Raji (cell line): ENCODE measurements around the gene SELENOO.

Source experiments
- POLR2A ChIP-seq: IDR thresholded peaks from 2 replicates; pipeline ENCODE4 v1.6.1; 2011; ENCODE audit warnings: low read depth, low read length, control low read depth; ENCODE audit not compliant: insufficient read depth

SELENOO gene

DNA sequence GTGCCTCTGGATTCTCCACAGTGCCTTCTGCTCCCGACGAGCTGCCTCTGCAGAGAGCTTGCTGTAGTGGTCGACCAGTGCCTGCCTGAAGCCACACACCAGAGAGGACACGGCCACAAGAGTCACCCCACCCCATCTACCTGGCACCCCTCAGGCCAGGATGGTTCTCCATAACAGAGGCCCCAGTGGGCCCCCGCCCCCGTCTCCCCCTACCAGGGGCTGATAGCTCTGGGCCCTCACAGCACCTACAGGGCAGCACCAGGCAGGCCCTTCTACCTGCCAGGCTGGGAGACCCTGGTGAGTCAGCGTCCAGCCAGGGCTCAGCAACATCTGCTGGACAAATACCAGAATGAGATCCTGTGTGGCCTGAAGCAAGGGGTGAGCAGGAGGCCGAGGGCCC is 21.7 kb downstream of the SELENOO start:
- TF ChIP-seq POLR2A: no peak

DNA sequence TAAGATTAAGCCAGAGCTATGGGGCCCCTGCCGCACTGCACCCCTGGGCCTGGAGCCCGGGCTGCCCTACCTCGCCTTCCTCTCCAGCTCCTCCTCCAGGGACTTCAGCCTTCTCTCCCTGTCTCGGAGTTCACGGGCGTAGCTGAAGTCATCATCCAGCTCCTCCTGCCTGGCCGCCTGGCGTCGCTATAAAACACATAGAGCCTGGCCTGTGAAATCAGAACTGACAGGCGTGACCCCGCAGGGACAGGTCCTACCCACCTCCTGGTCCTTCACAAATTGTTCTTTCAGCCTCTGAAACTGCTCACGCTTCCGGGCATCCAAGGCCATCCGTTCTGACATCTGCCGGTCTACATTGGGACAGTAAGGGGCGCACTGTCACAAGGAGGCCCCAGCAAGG is 23.3 kb downstream of the SELENOO start:
- TF ChIP-seq POLR2A: no peak

DNA sequence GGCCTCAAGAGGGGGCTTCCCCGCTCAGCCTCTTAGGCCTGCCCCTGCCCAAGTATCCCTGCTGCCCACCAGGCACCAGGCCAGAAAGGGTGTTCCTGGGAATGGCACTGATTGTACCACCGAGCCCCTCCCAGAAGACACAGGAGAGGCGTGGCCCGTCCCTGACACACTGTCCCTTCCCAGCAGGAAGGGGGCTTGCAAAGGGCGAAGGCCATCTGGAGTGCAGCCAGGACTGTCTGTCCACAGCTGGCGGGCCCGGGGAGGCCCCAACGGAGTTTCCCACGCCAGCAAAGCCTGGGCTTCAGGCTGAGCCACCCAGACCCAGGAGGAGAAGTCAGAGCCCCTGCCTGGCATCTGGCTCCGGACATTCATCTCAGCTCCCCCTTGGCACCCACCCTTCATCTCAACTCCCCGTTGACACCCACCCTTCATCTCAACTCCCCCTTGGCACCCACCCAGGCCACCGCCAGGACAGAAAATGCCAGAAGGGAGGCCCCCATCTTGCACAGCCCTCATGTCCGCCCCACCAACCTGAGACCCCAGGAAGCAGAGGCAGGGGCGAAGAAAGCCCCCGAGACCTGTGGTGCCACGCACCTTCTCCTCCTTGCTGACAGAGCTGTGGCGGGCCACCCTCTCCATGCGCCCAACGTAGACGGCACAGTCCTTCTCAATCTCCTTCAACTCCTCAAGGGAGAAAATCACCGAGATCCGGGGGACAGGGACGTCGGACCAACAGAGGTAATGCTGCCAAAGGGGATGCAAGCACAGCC is 24.6 kb downstream of the SELENOO start:
- TF ChIP-seq POLR2A: no peak

DNA sequence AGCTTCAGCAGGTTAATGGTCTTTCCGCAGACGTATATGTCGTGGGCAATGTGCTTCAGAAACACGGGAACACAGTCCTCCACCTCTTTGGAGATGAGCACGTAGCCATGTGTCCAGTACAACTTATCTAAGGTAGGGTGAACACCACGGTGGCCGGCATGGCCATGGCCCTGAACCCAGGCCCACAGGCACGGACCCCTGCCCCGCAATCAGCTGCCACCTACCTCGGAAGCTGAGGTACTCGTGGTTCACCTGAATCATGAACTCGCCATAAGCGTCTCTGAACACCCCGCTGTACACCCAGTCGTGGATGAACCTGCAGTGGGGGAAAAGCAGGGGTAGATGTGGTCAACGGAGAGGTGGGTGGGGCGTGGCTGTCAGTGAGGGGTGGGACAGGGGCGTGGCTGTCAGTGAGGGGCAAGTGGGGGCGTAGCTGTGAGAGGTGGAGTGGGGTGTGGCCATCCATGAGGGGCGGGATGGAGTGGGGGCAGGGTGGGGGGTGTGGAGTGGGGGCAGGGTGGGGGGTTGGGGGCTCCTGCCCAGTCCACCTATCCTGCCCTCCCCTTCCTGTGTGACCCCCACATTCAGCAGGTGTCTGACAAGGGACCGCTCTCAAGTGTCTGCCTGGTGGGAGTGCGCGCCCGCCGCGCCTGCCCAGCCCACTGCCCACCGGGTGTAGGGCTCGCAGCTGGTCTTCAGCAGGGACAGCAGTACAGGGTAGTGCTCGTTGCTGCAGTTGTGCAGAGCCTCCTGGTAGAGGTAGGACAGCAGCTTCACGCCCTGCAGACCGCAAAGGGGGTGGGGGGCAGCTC is 25.5 kb downstream of the SELENOO start:
- no peak for TF ChIP-seq POLR2A

DNA sequence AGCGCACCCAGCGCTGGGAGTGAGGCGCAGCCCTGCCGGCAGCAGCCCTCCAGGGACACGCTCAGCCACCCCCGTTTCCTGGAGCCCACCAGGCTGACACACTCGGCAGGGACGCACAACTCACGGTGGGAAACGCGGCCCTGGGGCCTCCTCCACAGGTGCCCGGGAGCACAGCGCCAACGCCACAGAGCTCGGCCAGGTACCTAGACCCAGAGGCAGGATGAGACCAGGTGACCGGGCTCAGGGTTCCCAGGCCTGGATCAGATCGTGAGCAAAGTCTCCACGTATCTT is 26.0 kb downstream of the SELENOO start:
- no peak for TF ChIP-seq POLR2A

- no peak for TF ChIP-seq POLR2A
Observed at GRCh38 chr22:50227579-50228215, 26.9 kb downstream of the SELENOO start.

- TF ChIP-seq POLR2A: no peak
Observed at GRCh38 chr22:50228366-50228765, 27.6 kb downstream of the SELENOO start.

GRCh38 chr22:50229370-50229769 is 28.6 kb downstream of the SELENOO start:
- TF ChIP-seq POLR2A: no peak

- no peak for TF ChIP-seq POLR2A
Observed at GRCh38 chr22:50232481-50233151, 31.8 kb downstream of the SELENOO start.

GRCh38 chr22:50233223-50233622 is 32.4 kb downstream of the SELENOO start:
- no peak for TF ChIP-seq POLR2A

DNA sequence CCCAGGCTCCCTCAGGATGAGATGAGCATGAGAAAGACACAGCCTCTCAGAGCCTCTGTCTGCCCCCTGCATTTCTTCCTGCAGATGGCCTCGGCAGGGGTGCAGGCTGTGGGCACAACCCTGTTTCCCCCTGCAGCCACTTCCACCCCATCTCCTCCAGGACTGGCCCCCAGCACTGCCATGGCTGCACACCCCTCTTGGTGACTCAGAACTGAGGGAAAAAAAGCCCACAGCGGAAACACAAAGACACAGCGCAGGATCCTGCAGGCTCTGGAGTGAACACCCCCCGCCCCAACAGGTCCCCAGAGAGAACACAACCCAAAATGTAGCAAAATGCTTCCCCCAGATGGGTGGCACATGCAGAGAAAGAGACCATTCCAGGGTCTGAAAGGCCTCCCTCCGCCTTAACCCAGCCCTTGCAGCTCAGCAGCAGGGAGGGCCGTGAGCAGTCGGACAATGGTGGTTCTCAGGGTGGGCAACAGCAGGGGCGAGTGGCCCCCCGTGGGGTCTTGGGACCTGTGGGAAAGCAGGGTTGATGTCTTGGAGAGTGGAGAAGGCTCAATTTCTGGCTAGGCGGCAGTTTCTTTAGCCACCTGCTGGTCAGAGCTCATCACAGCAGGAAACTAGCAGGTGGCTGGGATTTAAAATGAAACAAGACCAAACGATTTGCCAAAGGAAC is 36.1 kb downstream of the SELENOO start:
- no peak for TF ChIP-seq POLR2A

DNA sequence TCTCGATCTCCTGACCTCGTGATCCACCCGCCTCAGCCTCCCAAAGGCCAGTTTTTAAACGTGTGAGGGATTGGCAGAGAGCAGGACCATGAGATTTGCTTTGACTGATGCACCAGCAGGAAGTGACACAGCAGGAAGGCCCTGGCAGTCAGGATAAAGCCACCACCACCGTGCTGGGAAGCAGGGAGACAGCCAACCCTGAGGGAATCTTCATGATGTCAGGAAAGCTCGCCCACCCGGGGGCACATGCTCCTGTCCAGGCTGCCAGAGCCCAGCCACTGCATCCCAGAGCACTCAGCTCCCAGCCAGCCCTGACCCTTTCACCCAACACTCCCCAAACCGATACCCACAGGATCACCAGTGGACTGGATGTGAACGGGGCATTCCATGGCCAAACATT is 37.9 kb downstream of the SELENOO start:
- no peak for TF ChIP-seq POLR2A

DNA sequence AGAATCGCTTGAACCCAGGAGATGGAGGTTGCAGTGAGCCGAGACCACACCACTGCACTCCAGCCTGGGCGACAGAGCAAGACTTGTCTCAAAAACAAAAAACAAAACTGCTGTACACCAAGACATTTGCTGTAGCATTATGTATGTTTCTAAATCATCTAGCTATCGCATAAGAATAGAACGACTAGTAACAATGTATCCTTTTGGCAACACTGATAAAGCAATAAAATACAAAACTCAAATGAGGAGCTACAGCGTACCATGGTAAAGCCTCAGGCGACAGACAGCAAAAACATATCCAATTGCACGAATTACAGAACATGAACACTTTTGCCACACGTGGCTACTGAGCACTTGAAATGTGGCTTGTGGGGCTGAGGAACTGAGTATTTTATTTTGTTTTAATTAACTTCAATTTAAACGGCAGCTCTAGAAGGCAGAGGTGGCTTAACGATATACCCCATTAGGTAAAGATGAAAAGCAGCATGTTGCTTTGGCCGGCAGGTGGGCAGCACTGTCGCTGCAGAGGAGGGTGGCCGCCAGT is 41.7 kb downstream of the SELENOO start:
- TF ChIP-seq POLR2A: no peak

- no peak for TF ChIP-seq POLR2A
Observed at GRCh38 chr22:50243685-50244419, 43.0 kb downstream of the SELENOO start.

- TF ChIP-seq POLR2A: peak; percentile 89
Observed at GRCh38 chr22:50244420-50245213, 43.8 kb downstream of the SELENOO start, which contains the start of gene TUBGCP6. Gene TUBGCP6 (minus strand): TSS chr22:50245023. CDS start chr22:50244459, 564 bp downstream.
